SK-N-MC (cell line): Measurements from ENCODE around the gene REEP6.

Experiments used
- EZH2 ChIP-seq: fragments of 200-600 bp; sonication (generic); IDR thresholded peaks from one replicate; pipeline ENCODE4 v1.6.1; 2017; ENCODE audit warnings: antibody characterized with exemption
- FOXP2 ChIP-seq: optimal IDR thresholded peaks from 2 replicates; pipeline ENCODE3; 2011; ENCODE audit warnings: mild to moderate bottlenecking, moderate library complexity; ENCODE audit not compliant: insufficient read depth; ENCODE audit errors: extremely low read length, control extremely low read depth
- POLR2AphosphoS5 ChIP-seq: IDR thresholded peaks from 2 replicates; pipeline ENCODE4 v1.6.1; 2012; ENCODE audit warnings: mild to moderate bottlenecking, low read depth, low read length, borderline replicate concordance

DNA sequence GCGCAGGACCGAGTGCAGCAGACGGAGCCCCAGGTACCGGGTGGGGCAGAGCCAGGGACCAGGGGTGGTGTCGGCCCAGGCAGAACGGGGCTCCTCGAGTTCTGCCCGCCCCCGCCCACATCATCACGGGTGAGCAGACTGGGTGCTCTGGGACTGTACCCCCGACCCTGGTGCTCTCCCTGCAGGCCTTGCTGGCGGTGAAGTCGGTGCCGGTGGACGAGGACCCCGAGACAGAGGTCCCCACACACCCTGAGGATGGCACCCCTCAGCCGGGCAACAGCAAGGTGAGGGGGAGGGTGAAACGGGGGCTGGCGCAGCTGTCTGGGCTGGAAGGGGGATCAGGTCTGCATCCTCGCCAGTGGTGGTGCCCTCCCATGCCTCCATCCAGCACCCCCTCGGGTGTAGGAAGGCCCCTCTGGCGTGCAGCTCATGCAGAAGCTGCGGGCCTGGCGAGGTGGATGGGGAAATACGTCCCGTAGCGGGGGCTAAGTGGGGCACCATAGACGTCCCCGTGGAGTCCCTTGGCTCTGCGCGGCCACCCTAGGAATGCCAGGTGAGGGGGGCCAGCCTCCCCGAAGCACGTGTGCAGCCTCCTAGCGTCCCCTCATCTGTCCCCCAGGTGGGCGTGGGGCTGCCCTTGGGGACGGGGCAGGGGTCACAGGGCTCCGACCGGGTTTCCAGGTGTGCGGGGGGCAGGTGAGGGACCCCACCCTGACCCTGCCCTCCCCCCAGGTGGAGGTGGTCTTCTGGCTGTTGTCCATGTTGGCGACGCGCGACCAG lies 34.7 kb upstream of the REEP6 start:
- TF ChIP-seq EZH2 (no peak), FOXP2 (no peak), POLR2AphosphoS5 (no peak)
